ENCODE data around the gene ABCD3. TPM values are rescaled to one million over a fixed set of nuclear protein-coding genes. Genes with fewer than 3 reads are reported as not detected.
"Not testable (repeated sequence)": the region's sequence is repeated elsewhere in the genome, so short reads cannot be mapped to it uniquely, and the experiment has no call there.

Gene ABCD3
- total RNA-seq, 1 experiment from 2014 or later, result 35.6 TPM

DNA sequence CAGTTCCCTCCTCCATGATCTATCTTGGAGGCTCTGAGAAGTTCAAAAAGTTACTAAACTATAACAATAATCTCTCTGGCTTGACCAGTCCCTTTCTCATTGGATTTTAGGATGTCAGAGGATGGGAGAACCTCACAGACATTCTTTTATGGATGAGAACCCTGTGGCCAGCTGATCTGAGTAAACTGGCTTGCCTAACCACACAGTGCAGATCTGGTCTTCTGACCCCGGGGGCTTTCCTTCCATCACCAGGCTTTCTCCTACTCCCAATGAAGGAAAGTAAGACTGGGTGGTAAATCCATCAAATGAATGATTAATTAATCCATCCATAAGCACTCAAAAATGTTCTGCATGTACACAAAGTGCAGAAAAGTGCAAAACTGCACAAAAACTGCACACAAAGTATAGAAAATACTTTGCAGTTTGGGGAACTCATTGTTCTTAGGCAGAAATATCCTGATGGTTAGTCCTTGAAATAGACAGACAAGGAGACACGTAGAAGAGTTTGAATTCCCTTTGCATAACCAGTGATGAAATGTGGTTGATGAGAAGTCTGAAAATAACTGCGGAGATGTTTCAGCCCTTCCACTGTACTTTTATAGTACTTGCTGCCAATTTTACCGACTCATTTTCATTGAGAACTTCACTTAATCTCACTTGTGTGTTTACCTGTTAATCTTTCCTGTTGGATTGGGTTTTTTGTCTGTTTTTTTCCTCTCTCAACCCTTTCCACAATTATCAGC lies 125.9 kb downstream of the ABCD3 start:
- DNase-seq (ENCODE audit: extremely low read depth, low read depth), result no peak

DNA sequence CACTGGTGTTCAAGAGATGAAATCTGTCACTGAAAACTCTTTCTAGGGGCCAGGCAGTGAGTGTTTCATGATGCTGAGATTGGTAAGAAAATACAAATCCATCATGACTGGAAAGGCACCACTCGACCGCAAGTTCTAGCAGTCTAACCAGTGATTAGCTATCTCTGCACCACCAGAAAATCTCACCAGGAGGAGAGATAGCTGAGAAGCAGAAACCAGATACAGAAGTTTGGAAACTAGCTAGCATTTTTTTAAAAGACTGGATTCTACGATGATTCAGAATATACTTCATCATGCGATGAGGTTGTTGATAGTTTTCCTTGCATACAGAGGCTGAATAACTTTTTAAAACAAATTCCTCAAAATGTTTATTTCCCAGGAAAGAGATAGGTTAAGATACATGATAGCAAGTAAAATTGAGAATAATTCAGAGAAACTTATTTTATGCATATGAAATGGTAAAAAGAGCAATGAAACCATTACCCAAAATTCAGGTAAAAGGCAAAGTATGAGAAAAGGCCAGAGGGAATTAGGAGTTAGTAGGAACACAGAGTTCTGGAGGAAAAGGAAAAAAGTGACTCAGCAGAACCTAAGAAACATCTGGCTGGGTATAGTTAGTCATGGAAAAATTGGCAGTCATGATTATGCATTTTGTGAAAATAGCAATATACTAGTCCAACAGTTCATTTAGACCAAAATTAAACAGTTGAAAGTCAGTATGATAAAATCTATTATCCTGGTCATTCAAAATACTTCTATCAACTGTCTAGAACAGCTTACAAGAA lies 126.7 kb downstream of the ABCD3 start:
- DNase-seq (ENCODE audit: extremely low read depth, low read depth), result no peak

DNA sequence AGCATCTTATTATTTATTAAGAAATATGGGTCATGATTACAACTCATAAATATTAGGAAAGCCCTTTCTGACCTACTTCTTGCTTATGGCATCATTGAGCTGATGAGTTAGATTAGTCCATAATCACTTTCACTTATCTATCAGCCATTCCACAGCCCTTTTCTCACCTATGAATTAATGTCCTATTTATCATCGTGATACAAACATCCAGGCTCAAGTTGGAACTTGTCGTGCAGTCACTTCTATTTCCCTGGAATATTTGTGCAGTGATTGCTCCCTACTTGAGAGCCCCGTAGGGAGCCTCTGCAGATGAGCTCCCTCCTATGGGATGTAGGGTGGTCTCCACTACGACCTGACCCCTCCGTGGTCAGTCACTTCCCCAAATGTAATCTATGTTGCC lies 131.5 kb downstream of the ABCD3 start:
- no peak for DNase-seq (ENCODE audit: extremely low read depth, low read depth)

DNA sequence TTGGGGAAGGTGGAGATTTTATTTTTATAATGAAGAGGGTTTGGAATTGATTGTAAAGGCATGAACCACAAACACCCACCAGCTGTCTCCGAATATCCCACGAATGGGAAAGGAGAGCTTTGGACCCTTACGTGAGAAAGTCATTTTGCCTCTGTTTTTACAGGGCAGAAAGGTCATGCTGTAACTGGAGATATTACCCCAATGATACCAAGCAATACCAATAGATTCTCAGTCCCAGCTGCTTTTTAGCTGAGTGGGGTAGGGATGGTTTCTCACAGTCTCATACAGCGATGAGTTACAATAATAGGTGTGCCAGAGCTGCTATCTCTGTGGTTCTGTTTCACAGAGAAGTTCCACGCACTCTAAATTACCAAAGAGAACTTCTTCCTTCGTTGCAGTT lies 132.2 kb downstream of the ABCD3 start:
- DNase-seq (ENCODE audit: extremely low read depth, low read depth), result no peak

DNA sequence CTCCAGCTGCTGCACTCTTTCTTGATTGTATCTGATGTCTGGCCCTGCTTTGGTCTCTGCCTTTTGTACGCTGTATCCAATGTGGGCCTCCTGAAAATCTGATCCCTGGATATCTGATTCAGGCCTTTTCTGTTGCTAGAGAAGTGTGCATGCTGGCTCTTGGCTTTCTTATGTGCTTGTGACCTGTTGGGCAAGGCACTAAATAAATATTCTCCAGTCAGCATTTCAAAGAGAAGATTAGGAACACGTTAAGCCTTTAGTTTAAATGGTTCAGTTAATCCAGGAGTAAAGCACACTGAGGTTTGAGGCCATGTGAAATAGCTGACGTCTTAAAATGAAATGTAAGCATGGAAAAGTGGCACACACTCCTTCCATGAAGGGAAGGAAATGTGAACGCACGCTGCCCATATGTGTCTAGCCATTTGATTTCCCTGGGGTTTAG lies 132.6 kb downstream of the ABCD3 start:
- DNase-seq (ENCODE audit: extremely low read depth, low read depth), result no peak

DNA sequence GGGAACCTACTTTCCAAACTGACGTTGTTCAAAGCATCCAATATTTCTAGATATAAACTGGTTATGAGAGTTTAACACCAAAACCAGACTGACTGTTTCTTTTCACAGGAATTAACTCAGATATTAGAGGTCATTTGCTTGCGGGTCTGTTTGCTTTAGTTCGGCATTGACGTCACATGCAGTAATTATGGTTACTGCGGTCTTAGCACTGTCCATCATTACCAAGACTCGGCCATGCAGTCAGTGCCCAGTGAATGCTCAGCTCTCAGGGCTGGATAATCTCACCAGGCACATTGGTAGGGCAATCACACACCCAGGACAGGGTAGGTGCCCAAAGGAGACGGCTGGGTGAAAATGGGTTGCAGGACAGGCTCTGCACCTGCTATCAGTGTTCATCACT lies 133.3 kb downstream of the ABCD3 start:
- DNase-seq (ENCODE audit: extremely low read depth, low read depth), result no peak

DNA sequence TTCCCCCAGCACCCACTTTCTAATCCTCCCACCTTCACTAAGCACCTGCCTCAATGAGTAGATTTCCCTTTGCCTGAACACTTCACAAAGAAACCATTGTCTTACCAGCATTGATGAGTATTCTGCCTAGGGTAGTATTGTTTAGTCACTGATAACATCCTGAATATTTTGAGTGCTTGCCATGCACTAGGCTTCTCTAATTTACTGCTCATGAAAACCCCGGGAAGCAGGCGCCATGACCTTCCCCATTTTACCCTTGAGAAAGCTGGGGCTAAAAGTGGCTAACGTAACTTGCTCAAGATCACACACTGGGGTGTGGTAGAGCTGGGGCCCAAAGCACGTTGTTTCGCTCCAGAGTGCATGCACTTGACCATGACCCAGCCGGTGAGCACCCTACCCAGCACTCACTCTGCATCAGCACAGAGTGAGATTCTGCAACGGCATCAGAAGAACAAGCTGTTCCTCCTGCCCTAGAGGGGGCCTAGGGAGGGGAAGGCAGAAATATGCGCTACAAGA lies 133.9 kb downstream of the ABCD3 start:
- DNase-seq (ENCODE audit: extremely low read depth, low read depth), result no peak

DNA sequence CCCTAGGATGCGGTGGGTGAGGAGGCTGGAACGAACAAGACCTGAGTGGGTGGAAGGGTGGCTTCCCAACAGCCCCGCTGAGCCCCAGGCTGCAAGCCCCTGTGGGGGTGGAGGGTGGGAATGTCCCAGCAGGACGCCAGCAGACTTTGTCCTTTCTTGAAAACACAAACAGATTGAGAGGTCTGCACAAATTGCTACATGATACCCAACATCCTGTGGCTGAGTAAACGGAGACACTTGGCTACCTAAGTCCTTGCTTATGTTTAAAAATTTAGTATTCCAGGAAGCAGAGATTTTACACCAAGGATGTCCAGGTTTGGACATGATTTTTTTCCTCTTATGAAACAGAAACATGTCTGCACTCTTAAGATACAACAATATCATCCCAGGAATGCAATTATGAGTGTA lies 135.1 kb downstream of the ABCD3 start:
- no peak for DNase-seq (ENCODE audit: extremely low read depth, low read depth)

DNA sequence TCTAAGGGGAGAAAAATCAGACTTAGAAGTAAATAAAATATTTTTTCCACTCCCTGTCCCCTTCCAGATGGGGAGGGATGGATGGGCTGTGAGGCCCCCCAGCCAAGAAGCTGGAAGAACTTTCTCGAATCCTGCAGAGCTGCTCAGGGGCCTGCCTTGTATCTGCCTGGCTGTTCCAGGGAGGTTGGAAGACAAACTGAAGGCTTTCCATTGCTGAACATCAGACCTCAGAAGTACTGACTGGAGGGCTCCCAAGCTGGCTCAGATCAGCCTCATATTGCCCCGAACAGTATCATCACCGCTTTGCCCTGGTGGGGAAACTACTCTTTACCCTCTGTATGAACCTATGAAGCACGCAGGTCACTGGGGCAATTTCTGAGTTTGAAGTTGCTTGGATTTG lies 135.7 kb downstream of the ABCD3 start:
- DNase-seq (ENCODE audit: extremely low read depth, low read depth), result no peak

DNA sequence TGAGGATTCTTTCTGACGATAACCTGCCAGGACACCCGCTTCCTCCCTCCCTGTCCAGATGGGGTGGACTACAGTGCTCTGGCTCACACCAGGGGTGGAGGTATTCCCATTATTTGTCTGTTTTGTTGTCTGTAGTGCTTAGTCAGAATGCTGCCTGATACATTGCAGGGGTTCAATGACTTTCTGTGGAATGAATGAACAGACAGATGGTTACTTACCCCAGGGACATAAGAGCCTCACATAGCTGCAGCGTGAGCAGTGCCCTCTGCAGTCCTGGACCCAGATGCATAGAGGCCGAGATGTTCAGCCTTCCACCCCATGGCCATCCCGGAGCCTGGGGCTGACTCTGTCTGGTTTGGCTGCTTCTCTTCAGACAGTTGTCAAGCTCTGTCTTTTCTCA lies 136.4 kb downstream of the ABCD3 start:
- no peak for DNase-seq (ENCODE audit: extremely low read depth, low read depth)

DNA sequence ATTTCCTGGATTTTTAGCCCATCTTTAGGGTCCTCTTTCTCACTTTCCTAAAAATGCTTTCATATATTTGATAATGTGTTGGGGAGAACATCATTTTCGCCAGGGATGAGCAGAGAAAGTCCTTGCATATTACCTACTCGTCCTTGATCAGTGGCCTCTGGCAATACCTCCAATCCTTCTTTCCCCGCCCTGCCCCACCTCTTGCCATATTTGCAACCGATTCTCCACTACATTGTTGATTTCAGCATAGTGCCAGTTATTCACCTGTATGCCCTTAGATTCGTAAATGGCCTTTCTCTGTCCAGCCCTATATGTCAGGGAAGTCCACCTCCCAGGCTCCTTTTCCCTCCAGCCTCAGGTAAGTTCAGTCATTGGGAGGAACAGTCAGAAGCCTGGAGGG lies 136.9 kb downstream of the ABCD3 start:
- DNase-seq (ENCODE audit: extremely low read depth, low read depth), result no peak

DNA sequence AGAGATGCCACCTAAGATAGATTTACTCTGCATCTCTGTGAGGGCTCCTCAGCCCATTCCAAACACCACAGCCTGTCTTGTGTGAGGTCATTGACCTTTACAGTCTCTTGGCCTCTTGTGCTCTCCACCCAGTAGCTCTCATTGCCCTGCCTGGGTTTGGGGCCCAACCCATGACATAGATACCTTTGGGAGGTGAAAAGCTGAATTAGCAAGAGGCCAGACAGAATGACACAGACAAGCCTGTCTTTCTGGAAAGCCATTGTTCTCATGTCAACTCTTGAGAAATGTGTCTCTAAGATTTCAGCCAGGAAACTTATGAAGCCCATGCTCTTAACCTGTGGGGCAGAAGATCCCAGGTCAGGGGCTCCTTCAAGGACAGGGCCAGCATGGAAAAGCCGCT lies 141.7 kb downstream of the ABCD3 start:
- DNase-seq (ENCODE audit: extremely low read depth, low read depth), result no peak

DNA sequence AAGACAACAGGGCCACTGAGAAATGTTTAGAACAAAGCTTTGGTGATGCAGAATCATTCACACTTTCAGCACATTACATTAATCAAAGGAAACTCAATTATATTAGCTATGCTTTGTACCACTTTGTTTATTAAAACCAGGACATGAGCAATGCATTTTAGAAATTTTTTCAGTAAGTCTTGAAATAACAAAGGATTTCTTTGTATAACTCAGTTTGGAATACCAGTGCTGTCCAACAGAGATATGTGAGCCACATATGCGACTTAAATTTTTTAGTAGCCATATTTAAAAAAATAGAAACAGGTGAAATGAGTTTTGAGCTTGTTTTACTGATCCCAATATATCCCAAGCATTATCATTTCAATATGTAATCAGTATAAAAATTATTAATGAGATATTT lies 142.1 kb downstream of the ABCD3 start:
- no peak for DNase-seq (ENCODE audit: extremely low read depth, low read depth)

DNA sequence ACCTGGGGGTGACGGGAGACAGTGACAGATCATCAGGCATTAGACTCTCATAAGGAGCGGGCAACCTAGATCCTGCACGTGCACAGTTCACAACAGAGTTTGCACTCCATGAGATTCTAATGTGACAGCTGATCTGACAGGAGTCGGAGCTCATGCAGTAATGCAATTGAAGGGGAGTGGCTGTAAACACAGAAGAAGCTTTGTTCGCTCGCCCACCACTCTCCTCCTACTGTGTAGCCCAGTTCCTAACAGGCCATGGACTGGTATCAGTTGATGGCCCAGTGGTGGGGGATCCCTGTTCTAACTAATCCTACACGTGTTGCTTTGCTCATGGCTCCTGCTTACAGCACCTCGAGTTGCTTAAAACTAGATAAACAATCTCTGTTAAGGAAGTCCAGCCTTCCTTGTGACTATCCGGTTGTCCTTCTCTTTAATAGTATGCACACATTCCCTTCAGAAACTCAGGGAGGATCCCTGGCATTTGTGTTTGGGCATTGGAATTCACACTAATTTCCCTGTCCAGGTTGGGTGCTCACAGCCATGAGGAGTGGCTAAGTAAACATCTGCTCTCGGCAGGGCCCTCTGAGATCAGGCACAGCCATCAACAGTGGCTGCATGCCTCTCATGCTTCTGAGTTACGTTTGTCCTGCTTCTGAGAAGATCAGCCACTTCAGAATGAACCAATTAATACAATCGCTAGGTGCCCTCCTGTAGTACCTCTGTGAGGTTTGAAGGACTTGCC lies 144.5 kb downstream of the ABCD3 start:
- DNase-seq (ENCODE audit: extremely low read depth, low read depth), result no peak

DNA sequence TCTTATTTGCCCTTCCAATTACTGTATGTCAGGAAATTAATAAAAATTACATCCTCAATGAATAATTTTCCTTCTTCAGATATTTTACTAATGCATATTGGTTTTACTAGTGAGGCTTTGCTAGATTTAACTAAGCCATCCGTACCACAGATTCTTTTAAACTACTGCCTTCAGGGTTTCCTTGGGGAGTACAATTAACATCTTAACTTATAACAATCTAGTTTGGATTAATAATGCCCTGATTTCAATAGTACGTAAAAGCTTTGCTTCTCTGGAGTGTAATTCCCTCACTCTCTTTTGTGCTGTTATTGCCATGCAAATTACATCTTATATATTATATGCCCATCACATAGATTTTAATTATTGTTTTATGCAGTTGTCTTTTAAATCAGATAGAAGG lies 147.7 kb downstream of the ABCD3 start:
- no peak for DNase-seq (ENCODE audit: extremely low read depth, low read depth)

DNA sequence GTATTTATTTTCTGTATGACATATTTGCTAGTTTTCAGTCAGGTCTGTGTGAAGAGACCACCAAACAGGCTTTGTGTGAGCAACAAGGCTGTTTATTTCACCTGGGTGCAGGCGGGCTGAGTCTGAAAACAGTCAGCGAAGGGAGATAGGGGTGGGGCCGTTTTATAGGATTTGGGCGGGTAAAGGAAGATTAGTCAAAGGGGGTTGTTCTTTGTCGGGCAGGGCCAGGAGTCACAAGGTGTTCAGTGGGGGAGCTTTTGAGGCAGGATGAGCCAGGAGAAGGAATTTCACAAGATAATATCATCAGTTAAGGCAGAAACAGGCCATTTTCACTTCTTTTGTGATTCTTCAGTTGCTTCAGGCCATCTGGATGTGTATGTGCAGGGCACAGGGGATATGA lies 148.2 kb downstream of the ABCD3 start:
- not testable (repeated sequence) for DNase-seq (ENCODE audit: extremely low read depth, low read depth)

DNA sequence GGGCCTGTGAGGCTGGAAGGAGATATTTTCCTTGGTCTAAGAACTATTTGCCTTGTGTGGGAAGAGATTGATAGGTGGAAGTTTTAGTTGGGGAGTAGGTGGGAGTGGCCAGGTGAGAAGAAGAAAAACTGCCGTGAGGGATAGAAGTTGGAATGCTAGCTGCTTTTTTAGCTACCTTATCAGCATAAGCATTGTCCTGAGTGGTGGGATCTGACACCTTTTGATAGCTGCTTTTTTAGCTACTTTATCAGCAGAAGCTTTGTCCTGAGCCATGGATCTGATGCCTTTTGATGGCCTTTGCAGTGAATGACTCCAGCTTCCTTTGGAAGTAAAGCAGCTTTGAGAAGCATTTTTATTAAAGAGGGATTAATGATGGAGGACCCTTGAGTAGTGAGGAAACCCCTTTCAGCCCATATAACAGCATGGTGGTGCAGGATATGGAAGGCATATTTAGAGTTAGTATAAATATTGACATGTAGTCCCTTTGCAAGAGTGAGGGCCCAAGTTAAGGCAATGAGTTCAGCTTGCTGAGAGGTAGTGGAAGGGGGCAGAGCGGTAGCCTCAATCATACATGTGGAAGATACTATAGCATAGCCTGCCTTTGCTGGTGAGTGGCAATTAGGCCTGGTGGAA lies 149.9 kb downstream of the ABCD3 start:
- not testable (repeated sequence) for DNase-seq (ENCODE audit: extremely low read depth, low read depth)
